ENCODE measurements around the gene ZNF777. TPM values are rescaled to one million over a fixed set of nuclear protein-coding genes. Genes with fewer than 3 reads are reported as not detected.
"Not testable (repeated sequence)": the region's sequence is repeated elsewhere in the genome, so short reads cannot be mapped to it uniquely, and the experiment has no call there.

Gene ZNF777
- total RNA-seq, 2 experiments from 2014 or later = 11.7 to 12.5 TPM

- intact Hi-C loops (cut with micrococcal nuclease) = no loop called here
- DNase-seq = no peak
- CTCF ChIA-PET = interaction anchor here (1.0 to 1.1 kb wide), 2 partner anchors 9 to 12 kb away, joined by 3 read pairs; no protein-coding TSS in a partner anchor
- no peak for ATAC-seq
- peaks cover 2% of the 10 kb centered on the region for H3K4me1 Mint-ChIP-seq (ENCODE audit: low read depth)
- H3K4me3 Mint-ChIP-seq = no peak overlapping the region
- peaks cover 4% of the 10 kb centered on the region for H3K9me3 Mint-ChIP-seq
- no peaks in the 10 kb centered on the region for H3K36me3 Mint-ChIP-seq (ENCODE audit: low read depth)
- TF ChIP-seq CTCF (IDR thresholded peaks at IDR 0.05) = no peak
- POLR2A ChIA-PET = interaction anchor here (0.6 kb wide), 1 partner anchor 161 kb away, joined by 3 read pairs; no protein-coding TSS in a partner anchor
- H3K27ac Mint-ChIP-seq = no peak overlapping the region
- peaks cover 27% of the 10 kb centered on the region for H3K27me3 Mint-ChIP-seq
Measured at GRCh38 chr7:149414171-149414570, 46.7 kb downstream of the ZNF777 start.

- not testable (repeated sequence) for ATAC-seq
- peaks cover 33% of the 10 kb centered on the region for H3K27me3 Mint-ChIP-seq
Measured at GRCh38 chr7:149413083-149413482, 47.8 kb downstream of the ZNF777 start.

GRCh38 chr7:149409895-149410294 is 51.0 kb downstream of the ZNF777 start:
- TF ChIP-seq CTCF (IDR thresholded peaks at IDR 0.05) = no peak
- Mint-ChIP-seq H3K4me3 (no peak overlapping the region), H3K9me3 (peaks cover 3% of the 10 kb centered on the region), H3K27ac (no peak overlapping the region), H3K36me3 (ENCODE audit: low read depth) (no peaks in the 10 kb centered on the region), H3K27me3 (peaks cover 30% of the 10 kb centered on the region), H3K4me1 (ENCODE audit: low read depth) (peaks cover 2% of the 10 kb centered on the region)
- ATAC-seq = no peak
- no peak for DNase-seq
- intact Hi-C loops (cut with micrococcal nuclease) = no loop called here
- CTCF ChIA-PET = no interaction called here
- POLR2A ChIA-PET = no interaction called here

More at GRCh38 chr7:149413083-149413482, 47.8 kb downstream of the ZNF777 start:
- POLR2A ChIA-PET; CTCF ChIA-PET; intact Hi-C loops (cut with micrococcal nuclease); H3K9me3 Mint-ChIP-seq; H3K4me1 Mint-ChIP-seq (ENCODE audit: low read depth); DNase-seq; H3K36me3 Mint-ChIP-seq (ENCODE audit: low read depth); H3K27ac Mint-ChIP-seq; H3K4me3 Mint-ChIP-seq: not testable (repeated sequence)

- CTCF ChIA-PET = interaction anchor here (0.7 kb wide), 1 partner anchor 81 kb away, joined by 3 read pairs; no protein-coding TSS in a partner anchor
- POLR2A ChIA-PET = interaction anchor here (0.6 kb wide), 1 partner anchor 81 kb away, joined by 3 read pairs; no protein-coding TSS in a partner anchor
Measured at GRCh38 chr7:149404825-149405224, 56.0 kb downstream of the ZNF777 start.

GRCh38 chr7:149404396-149404795 is 56.5 kb downstream of the ZNF777 start:
- ATAC-seq (no peak), DNase-seq (no peak)
- CTCF ChIA-PET = interaction anchor here (0.7 kb wide), 1 partner anchor 81 kb away, joined by 3 read pairs; no protein-coding TSS in a partner anchor
- H3K9me3 Mint-ChIP-seq = no peaks in the 10 kb centered on the region
- H3K36me3 Mint-ChIP-seq (ENCODE audit: low read depth) = no peaks in the 10 kb centered on the region
- no peaks in the 10 kb centered on the region for H3K4me1 Mint-ChIP-seq (ENCODE audit: low read depth)
- peaks cover 12% of the 10 kb centered on the region for H3K27me3 Mint-ChIP-seq
- intact Hi-C loops (cut with micrococcal nuclease) = no loop called here
- no peak for TF ChIP-seq CTCF (IDR thresholded peaks at IDR 0.05)
- no peak overlapping the region for H3K27ac Mint-ChIP-seq
- H3K4me3 Mint-ChIP-seq = no peak overlapping the region
- POLR2A ChIA-PET = no interaction called here

More at GRCh38 chr7:149404825-149405224, 56.0 kb downstream of the ZNF777 start:
- no peaks in the 10 kb centered on the region for H3K36me3 Mint-ChIP-seq (ENCODE audit: low read depth)
- peaks cover 12% of the 10 kb centered on the region for H3K27me3 Mint-ChIP-seq
- H3K4me1 Mint-ChIP-seq (ENCODE audit: low read depth) = no peaks in the 10 kb centered on the region
- no peak overlapping the region for H3K4me3 Mint-ChIP-seq
- DNase-seq (no peak), ATAC-seq (no peak)
- intact Hi-C loops (cut with micrococcal nuclease) = no loop called here
- TF ChIP-seq CTCF (IDR thresholded peaks at IDR 0.05) = no peak
- no peak overlapping the region for H3K27ac Mint-ChIP-seq
- no peaks in the 10 kb centered on the region for H3K9me3 Mint-ChIP-seq

All from activated CD8-positive, alpha-beta T cell treated with anti-CD3 and anti-CD28 coated beads for 36 hours (primary cell).